GM19467 (cell line): ENCODE results near the gene DCHS2.
"Not testable (repeated sequence)": the region's sequence is repeated elsewhere in the genome, so short reads cannot be mapped to it uniquely, and the experiment has no call there.

ENCODE experiments used
- ATAC-seq: cut with Tn5 transposase; IDR thresholded peaks from one replicate; pipeline ENCODE4 v1.9.1; 2021; ENCODE audit warnings: mild to moderate bottlenecking, moderate library complexity; ENCODE audit not compliant: unreplicated experiment

Gene DCHS2

DNA sequence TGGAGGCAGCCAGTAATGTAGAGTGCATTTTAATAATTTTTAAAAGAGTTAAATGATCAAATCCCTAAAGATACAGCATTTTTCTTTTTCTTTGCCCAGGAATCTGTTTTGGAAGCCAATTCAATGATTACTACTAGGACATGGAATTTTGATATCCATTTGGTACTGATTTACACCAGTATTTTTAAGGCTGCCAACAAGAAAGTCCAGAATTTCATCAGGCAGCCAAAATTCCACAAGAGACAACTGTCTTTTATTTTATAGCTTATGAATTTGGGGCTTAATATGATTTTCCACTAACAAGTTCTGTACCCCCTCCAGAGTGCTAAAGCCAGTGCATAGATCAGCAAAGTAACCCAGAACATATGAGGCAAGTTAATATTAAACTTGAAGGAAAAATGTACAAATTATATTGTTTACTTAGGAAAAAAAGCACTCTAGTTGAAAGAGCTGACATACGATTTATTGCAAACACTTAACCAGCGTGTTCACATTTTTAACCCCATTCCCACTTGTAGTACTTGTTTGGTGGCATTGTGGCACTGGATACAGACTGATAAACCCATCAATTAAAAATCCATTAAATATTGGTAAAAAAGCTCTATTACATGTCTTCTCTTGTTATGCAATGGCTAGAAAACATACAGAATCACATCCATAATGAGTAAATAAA lies 259.7 kb downstream of the DCHS2 start:
- ATAC-seq: no peak

DNA sequence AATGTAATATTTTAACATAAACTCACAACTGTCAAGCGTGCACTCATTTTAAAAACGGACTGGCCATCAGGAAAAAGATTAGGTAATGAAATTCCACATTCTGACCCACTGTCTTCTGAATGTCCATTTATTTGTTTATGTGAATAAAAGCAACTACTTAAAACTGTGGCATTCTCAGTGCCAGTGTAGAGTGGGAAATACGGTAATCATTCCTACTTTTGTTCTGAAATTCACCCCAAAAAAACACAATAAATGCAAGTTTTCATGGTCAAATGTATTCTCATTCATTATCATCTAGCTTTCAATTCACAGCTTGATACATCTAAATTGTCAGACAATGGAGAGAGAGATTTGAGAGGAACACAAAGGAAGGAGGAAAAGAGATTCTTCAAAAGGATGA lies 260.9 kb downstream of the DCHS2 start:
- ATAC-seq: no peak

DNA sequence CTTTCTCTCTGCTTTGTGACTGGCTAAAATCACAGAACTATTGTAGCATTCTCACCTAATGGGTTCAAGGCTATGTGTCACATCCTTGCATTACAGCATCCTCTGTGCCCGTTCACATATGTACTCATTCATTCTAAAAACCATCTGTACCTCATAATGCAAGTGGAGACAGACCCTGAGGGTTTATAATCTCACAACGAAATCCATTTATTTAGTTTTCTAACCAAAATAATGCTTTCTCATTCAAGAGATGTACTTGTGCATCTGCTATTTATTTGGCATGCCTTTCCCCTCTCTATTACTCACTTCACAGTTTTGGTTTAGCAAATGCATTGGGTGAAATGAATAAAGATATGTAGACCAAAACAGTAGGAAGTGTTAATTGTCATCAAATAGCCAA lies 261.5 kb downstream of the DCHS2 start:
- no peak for ATAC-seq

DNA sequence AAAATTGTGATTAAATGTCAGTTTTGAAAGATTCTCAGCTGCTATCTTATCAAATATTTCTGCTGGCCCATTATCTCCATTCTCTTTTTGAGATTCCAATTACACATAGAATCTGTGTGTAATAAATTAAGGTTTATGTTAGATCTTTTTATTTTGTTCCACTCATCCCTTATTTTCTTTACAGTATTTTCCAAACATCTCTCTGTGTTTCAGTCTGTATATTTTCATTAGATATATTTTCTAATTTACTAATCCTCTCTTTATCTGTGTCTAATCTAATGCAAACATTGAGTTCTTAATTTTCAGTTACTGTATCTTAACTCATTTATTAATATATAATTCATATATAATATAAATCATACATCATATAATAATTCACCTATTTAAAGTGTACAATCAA lies 268.7 kb downstream of the DCHS2 start:
- ATAC-seq: no peak

DNA sequence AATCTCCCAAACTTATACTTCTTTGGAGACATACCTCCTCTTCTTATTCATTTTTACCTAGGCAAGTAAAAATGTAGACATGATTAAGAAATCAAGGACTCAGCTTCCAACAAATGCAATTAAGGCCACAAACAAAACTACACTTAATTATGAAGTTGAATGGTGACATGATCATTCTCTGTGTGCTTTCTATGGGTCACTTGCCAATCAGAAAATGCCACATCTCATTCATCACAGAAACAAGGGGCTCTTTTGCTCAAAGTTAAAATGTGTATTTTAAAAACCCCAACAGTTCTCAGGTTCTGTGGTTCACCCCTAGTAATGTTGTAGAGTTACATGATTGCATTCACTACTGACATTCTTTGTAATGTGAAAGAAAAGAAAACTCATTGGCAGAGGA lies 273.5 kb downstream of the DCHS2 start:
- ATAC-seq: no peak

DNA sequence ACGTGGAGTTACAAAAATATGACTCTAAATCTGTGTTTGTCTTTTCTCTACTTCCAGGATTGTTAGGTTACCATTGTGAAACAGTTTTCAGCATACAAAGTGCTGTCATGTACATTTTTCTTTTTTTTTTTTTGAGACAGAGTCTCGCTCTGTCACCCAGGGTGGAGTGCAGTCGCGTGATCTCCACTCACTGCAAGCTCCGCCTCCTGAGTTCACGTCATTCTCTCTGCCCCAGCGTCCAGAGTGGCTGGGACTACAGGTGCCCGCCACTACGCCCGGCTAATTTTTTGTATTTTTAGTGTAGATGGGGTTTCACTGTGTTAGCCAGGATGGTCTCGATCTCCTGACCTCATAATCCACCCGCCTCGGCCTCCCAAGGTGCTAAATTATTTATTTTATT lies 274.2 kb downstream of the DCHS2 start:
- ATAC-seq: not testable (repeated sequence)

DNA sequence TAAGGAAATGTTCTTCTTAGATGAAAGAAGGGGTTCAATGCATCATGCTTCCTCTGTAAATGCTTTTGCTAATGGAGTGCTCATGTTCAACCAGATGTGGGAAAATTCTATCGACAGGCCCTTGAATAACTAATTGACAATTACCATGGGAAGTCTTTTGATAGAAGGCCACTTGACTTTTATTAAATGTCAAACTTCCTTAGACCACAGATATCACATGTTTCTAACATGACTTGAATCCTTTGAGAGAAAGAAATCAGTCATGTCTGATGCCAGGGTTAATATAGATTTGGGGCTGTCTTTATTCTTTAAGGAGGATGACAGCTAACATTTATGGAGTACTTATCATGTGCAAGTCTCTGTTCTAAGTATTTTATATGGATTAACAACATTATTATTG lies 280.1 kb downstream of the DCHS2 start:
- no peak for ATAC-seq

DNA sequence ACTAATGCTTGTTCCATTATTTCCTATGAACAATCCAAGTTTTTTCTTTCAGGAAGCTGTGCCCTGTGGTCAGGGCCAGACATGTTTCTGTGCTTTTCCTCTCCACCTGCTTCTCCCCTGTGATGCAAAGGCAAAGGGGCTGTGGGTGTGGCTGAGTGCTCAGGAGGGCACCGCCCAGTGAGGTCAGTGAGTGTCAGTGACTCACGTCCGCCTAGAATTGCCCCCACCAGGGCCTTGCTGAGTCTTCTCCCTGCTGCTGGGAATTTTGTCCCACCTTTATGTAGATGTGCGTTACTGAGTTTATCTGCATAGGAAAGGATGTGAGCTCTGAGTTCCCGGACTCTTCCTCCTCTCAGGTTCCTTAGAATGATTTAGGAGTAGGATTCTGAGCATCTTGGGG lies 283.2 kb downstream of the DCHS2 start:
- ATAC-seq: no peak

DNA sequence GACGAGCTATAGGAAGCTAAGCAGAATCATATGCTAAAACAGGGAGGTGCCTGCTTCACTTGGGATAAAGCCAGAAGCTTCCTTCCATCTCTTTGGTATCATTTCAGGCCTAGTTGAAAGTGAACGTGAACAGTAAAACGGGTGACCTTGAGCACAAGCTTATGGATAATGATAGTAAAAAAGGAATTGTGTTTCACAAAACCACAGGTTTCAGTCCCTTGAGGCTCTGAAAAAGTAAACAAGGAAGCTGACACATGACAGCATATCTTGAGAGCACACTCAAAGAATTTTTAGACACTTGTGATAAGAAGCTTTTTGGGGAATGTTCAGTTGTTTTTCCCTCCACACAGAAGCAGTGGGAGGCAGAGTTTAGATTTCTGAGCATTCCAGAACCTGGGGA lies 286.1 kb downstream of the DCHS2 start:
- no peak for ATAC-seq

DNA sequence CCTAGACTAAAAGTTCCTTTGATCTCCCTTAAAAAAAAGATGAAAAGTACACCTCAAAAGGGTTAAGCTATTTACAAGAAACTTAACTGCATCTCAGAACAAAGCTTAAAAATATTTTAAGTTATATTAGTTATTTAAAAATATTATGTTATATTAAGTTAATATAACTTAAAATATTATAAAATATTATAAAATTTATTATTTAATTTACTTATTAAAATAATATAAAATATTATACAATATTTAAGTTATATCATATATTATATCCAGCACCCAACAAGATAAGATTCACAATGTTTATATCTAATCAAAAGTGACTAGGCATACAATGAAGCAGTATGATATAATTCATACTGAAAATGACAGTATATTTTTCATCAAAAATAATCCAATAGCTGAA lies 296.9 kb downstream of the DCHS2 start:
- no peak for ATAC-seq

DNA sequence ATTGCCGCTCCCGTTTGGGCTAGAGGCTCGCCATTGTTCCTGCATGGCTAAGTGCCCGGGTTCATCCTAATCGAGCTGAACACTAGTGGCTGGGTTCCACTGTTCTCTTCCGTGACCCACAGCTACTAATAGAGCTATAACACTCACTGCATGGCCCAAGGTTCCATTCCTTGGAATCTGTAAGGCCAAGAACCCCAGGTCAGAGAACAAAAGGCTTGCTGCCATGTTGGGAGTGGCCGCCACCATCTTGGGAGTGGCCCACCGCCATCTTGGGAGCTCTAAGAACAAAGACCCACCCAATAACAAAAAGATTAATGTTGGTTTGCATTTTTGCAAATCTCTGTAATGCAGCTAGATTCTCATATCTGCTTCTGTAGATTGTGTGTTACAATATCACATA lies 299.0 kb downstream of the DCHS2 start:
- ATAC-seq: no peak

DNA sequence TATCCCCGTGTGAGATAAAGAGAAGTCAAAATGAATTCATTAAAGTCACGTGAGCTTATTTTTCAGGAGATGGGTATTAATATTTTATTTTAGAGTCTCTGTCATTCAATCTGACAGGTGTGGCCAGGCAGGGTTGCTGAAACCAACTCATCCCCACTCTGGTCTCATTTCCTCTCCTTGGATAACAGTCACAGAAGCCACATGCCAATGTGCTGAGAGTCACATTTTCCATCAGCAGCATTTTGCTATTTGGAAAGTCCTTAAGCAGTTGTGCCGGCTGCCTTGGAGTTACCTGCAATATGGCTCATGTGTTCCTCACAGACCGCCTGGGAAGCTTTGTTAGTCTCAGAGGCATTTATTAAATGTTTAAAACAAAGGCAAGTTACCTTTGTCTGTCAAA lies 302.3 kb downstream of the DCHS2 start:
- no peak for ATAC-seq

DNA sequence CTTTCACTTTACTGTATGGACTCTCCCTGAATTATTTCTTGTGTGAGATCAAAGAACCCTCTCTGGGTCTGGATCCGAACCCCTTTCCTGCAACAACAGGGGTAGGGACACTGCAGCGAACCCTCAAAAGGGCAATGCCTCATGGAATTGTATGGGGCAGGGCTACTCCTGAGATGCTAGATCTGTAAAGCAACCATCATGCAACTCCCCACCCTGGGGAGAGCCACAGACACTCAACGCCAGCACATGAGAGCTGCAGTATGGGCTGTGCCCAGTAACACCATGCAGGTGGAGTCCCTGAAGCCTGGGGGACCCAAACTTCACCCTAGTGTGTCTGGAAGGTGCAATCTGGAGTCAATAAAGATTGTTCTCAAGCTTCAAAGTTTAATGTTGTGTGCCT lies 304.7 kb downstream of the DCHS2 start:
- ATAC-seq: no peak

DNA sequence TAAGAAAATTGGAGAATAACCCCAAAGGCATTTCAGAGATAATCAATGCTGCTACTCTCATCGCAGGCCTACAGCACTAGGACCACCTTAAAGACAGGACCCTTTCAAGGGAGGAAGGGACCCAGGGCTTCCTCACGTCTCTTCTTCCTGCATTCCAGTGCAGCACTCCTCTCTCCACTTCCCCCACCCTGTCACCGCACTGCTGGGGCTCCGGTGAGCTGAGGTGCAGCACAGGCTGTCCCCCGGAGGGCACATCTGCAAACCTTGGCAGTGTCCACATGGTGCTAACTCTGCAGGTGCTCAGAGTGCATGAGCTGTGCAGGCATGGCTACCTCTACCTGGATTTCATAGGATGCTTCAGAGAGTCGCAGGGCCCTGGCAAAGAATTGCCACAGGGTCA lies 305.6 kb downstream of the DCHS2 start:
- ATAC-seq: no peak

DNA sequence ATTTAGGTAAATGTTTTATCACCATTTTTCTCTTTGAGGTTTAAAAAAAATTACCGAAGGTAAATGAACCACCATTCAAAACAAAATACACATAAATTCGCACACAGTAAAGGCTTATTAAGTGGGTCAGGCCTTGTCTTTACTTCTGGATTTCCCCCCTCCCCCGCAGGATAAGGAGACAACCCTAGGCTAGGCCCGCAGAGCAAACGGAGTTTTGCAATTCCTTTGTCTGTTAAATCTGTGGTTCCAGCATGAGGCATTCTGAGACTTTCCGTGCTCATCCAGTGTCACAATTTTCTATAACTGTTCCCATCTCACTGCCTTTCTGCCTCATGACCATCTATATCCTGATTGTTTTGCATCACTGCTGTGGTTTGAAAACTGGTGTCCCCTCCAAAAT lies 307.4 kb downstream of the DCHS2 start:
- no peak for ATAC-seq

DNA sequence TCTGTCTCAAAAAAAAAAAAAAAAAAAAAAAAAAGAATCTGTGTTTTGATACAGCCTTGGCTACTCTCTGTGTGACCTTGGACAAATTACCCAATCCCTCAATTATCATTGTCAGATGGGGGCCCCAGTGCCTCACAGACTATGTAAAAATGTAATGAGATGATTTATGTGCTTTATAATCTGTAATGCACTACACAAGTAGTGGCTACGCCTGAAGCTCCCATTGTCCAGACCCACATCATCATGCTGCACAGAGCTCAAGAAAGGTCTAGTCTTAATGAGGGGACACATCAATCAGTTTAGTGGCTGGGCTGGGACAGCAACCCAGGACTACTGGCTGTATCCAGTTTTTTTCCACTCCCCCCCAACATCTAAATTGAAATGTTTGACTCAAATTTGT lies 308.3 kb downstream of the DCHS2 start:
- no peak for ATAC-seq
